Measurements from ENCODE around the gene LRRC56. TPM values are rescaled to one million over a fixed set of nuclear protein-coding genes. Genes with fewer than 3 reads are reported as not detected.

Gene LRRC56
- total and polyA plus RNA-seq, 9 donors = 1.7 to 8.4 (median 5.4) TPM

- Histone ChIP-seq H3K27ac (ENCODE audit: low read length) (no peak overlapping the region), H3K9me3 (replicated peaks; ENCODE audit: control insufficient read depth, low read depth, low read length) (no peaks in the 10 kb centered on the region), H3K4me3 (ENCODE audit: low read length) (no peak overlapping the region), H3K36me3 (ENCODE audit: control insufficient read depth, insufficient read depth, low read length) (peaks cover 83% of the 10 kb centered on the region), H3K27me3 (ENCODE audit: control insufficient read depth, insufficient read depth, low read length) (no peaks in the 10 kb centered on the region), H3K4me1 (ENCODE audit: control insufficient read depth, insufficient read depth, low read length) (no peaks in the 10 kb centered on the region)
- 63% methylated on average over 4 of the region's 6 CpGs for WGBS (ENCODE audit: insufficient coverage)
- no peak for DNase-seq
These were observed 50.7 kb downstream of the LRRC56 start for GRCh38 chr11:587978-588380.

- no peaks in the 10 kb centered on the region for H3K27me3 ChIP-seq (ENCODE audit: control insufficient read depth, insufficient read depth, low read length)
- WGBS (ENCODE audit: insufficient coverage) = 93% methylated on average over 26 of the region's 26 CpGs
- peaks cover 83% of the 10 kb centered on the region for H3K36me3 ChIP-seq (ENCODE audit: control insufficient read depth, insufficient read depth, low read length)
- H3K4me1 ChIP-seq (ENCODE audit: control insufficient read depth, insufficient read depth, low read length) = no peaks in the 10 kb centered on the region
- H3K27ac ChIP-seq (ENCODE audit: low read length) = no peak overlapping the region
- no peak overlapping the region for H3K4me3 ChIP-seq (ENCODE audit: low read length)
- no peaks in the 10 kb centered on the region for H3K9me3 ChIP-seq (replicated peaks; ENCODE audit: control insufficient read depth, low read depth, low read length)
- DNase-seq = no peak
These were observed 52.5 kb downstream of the LRRC56 start for GRCh38 chr11:589798-590197.

- no peak overlapping the region for H3K4me3 ChIP-seq (ENCODE audit: low read length)
- no peaks in the 10 kb centered on the region for H3K4me1 ChIP-seq (ENCODE audit: control insufficient read depth, insufficient read depth, low read length)
- H3K36me3 ChIP-seq (ENCODE audit: control insufficient read depth, insufficient read depth, low read length) = peaks cover 87% of the 10 kb centered on the region
- H3K27ac ChIP-seq (ENCODE audit: low read length) = no peak overlapping the region
- H3K9me3 ChIP-seq (replicated peaks; ENCODE audit: control insufficient read depth, low read depth, low read length) = no peaks in the 10 kb centered on the region
- WGBS (ENCODE audit: insufficient coverage) = 100% methylated on average over 1 of the region's 11 CpGs
- no peak for DNase-seq
- H3K27me3 ChIP-seq (ENCODE audit: control insufficient read depth, insufficient read depth, low read length) = no peaks in the 10 kb centered on the region
These were observed 53.7 kb downstream of the LRRC56 start for GRCh38 chr11:590997-591396.

GRCh38 chr11:592501-592900 is 55.2 kb downstream of the LRRC56 start:
- 97% methylated on average over 21 of the region's 22 CpGs for WGBS (ENCODE audit: insufficient coverage)
- Histone ChIP-seq H3K4me3 (ENCODE audit: low read length) (no peak overlapping the region), H3K27me3 (ENCODE audit: control insufficient read depth, insufficient read depth, low read length) (no peaks in the 10 kb centered on the region), H3K27ac (ENCODE audit: low read length) (no peak overlapping the region), H3K9me3 (replicated peaks; ENCODE audit: control insufficient read depth, low read depth, low read length) (no peaks in the 10 kb centered on the region), H3K4me1 (ENCODE audit: control insufficient read depth, insufficient read depth, low read length) (no peaks in the 10 kb centered on the region), H3K36me3 (ENCODE audit: control insufficient read depth, insufficient read depth, low read length) (peaks cover 86% of the 10 kb centered on the region)
- DNase-seq = no peak

GRCh38 chr11:592918-593317 is 55.6 kb downstream of the LRRC56 start:
- H3K27ac ChIP-seq (ENCODE audit: low read length) = no peak overlapping the region
- no peaks in the 10 kb centered on the region for H3K9me3 ChIP-seq (replicated peaks; ENCODE audit: control insufficient read depth, low read depth, low read length)
- H3K4me1 ChIP-seq (ENCODE audit: control insufficient read depth, insufficient read depth, low read length) = no peaks in the 10 kb centered on the region
- DNase-seq = no peak
- 100% methylated on average over 3 of the region's 10 CpGs for WGBS (ENCODE audit: insufficient coverage)
- no peaks in the 10 kb centered on the region for H3K27me3 ChIP-seq (ENCODE audit: control insufficient read depth, insufficient read depth, low read length)
- H3K36me3 ChIP-seq (ENCODE audit: control insufficient read depth, insufficient read depth, low read length) = peaks cover 86% of the 10 kb centered on the region
- no peak overlapping the region for H3K4me3 ChIP-seq (ENCODE audit: low read length)

GRCh38 chr11:593347-593746 is 56.0 kb downstream of the LRRC56 start:
- H3K27ac ChIP-seq (ENCODE audit: low read length) = no peak overlapping the region
- H3K27me3 ChIP-seq (ENCODE audit: control insufficient read depth, insufficient read depth, low read length) = no peaks in the 10 kb centered on the region
- H3K4me3 ChIP-seq (ENCODE audit: low read length) = no peak overlapping the region
- DNase-seq = no peak
- 90% methylated on average over 21 of the region's 21 CpGs for WGBS (ENCODE audit: insufficient coverage)
- H3K36me3 ChIP-seq (ENCODE audit: control insufficient read depth, insufficient read depth, low read length) = peaks cover 86% of the 10 kb centered on the region
- H3K9me3 ChIP-seq (replicated peaks; ENCODE audit: control insufficient read depth, low read depth, low read length) = no peaks in the 10 kb centered on the region
- H3K4me1 ChIP-seq (ENCODE audit: control insufficient read depth, insufficient read depth, low read length) = no peaks in the 10 kb centered on the region

- DNase-seq = no peak
- Histone ChIP-seq H3K27me3 (ENCODE audit: control insufficient read depth, insufficient read depth, low read length) (no peaks in the 10 kb centered on the region), H3K4me1 (ENCODE audit: control insufficient read depth, insufficient read depth, low read length) (no peaks in the 10 kb centered on the region), H3K9me3 (replicated peaks; ENCODE audit: control insufficient read depth, low read depth, low read length) (no peaks in the 10 kb centered on the region), H3K4me3 (ENCODE audit: low read length) (no peak overlapping the region), H3K36me3 (ENCODE audit: control insufficient read depth, insufficient read depth, low read length) (peaks cover 86% of the 10 kb centered on the region), H3K27ac (ENCODE audit: low read length) (no peak overlapping the region)
- 92% methylated on average over 10 of the region's 10 CpGs for WGBS (ENCODE audit: insufficient coverage)
These were observed 58.1 kb downstream of the LRRC56 start for GRCh38 chr11:595400-595799.

GRCh38 chr11:596374-596773 is 59.0 kb downstream of the LRRC56 start:
- Histone ChIP-seq H3K27ac (ENCODE audit: low read length) (no peak overlapping the region), H3K4me1 (ENCODE audit: control insufficient read depth, insufficient read depth, low read length) (no peaks in the 10 kb centered on the region), H3K9me3 (replicated peaks; ENCODE audit: control insufficient read depth, low read depth, low read length) (no peaks in the 10 kb centered on the region), H3K27me3 (ENCODE audit: control insufficient read depth, insufficient read depth, low read length) (no peaks in the 10 kb centered on the region), H3K36me3 (ENCODE audit: control insufficient read depth, insufficient read depth, low read length) (peaks cover 82% of the 10 kb centered on the region), H3K4me3 (ENCODE audit: low read length) (no peak overlapping the region)
- WGBS (ENCODE audit: insufficient coverage) = 91% methylated on average over 7 of the region's 10 CpGs
- DNase-seq = no peak

GRCh38 chr11:597166-597725 is 59.9 kb downstream of the LRRC56 start:
- no peak for DNase-seq
- 86% methylated on average over 14 of the region's 29 CpGs for WGBS (ENCODE audit: insufficient coverage)
- no peaks in the 10 kb centered on the region for H3K27me3 ChIP-seq (ENCODE audit: control insufficient read depth, insufficient read depth, low read length)

GRCh38 chr11:598005-598680 is 60.8 kb downstream of the LRRC56 start:
- Histone ChIP-seq H3K27me3 (ENCODE audit: control insufficient read depth, insufficient read depth, low read length) (no peaks in the 10 kb centered on the region), H3K27ac (ENCODE audit: low read length) (no peak overlapping the region), H3K4me1 (ENCODE audit: control insufficient read depth, insufficient read depth, low read length) (no peaks in the 10 kb centered on the region), H3K36me3 (ENCODE audit: control insufficient read depth, insufficient read depth, low read length) (peaks cover 81% of the 10 kb centered on the region), H3K9me3 (replicated peaks; ENCODE audit: control insufficient read depth, low read depth, low read length) (no peaks in the 10 kb centered on the region), H3K4me3 (ENCODE audit: low read length) (no peak overlapping the region)
- DNase-seq = no peak
- 91% methylated on average over 29 of the region's 30 CpGs for WGBS (ENCODE audit: insufficient coverage)

More at GRCh38 chr11:597166-597725, 59.9 kb downstream of the LRRC56 start:
- Histone ChIP-seq H3K36me3 (ENCODE audit: control insufficient read depth, insufficient read depth, low read length) (peaks cover 84% of the 10 kb centered on the region), H3K4me3 (ENCODE audit: low read length) (no peak overlapping the region), H3K27ac (ENCODE audit: low read length) (no peak overlapping the region), H3K9me3 (replicated peaks; ENCODE audit: control insufficient read depth, low read depth, low read length) (no peaks in the 10 kb centered on the region), H3K4me1 (ENCODE audit: control insufficient read depth, insufficient read depth, low read length) (no peaks in the 10 kb centered on the region)

All from muscle of leg (tissue), 11 donors.